Calu3 (cell line): ENCODE measurements around the gene ST8SIA5. TPM values are rescaled to one million over a fixed set of nuclear protein-coding genes. Genes with fewer than 3 reads are reported as not detected.

Experiments used
- BruUV-seq: library from RNA; stranded (reverse); fragments of 400-500 nt; replicated peaks from 2 replicates; lab custom pipeline; 2021; lab: Mats Ljungman, UMichigan
- CTCF ChIA-PET: fragments of 300-600 bp; sonication (Branson Sonifier 250); formaldehyde crosslinking; loops from one replicate; lab custom pipeline; 2022; ENCODE audit warnings: antibody characterized with exemption; lab: Charles Lee
- DNase-seq: peaks from one replicate; pipeline ENCODE4 v3.0.0; 2022
- H3K27ac Mint-ChIP-seq: one replicate; pipeline ENCODE4 v1.8.0; 2022; ENCODE audit warnings: mixed read lengths; ENCODE audit not compliant: unreplicated experiment
- H3K27me3 Mint-ChIP-seq: one replicate; pipeline ENCODE4 v1.8.0; 2022; ENCODE audit warnings: mixed read lengths; ENCODE audit not compliant: unreplicated experiment
- H3K36me3 Mint-ChIP-seq: one replicate; pipeline ENCODE4 v1.8.0; 2022; ENCODE audit warnings: mild to moderate bottlenecking, moderate library complexity, mixed read lengths; ENCODE audit not compliant: insufficient read depth, unreplicated experiment
- H3K4me1 Mint-ChIP-seq: one replicate; pipeline ENCODE4 v1.8.0; 2022; ENCODE audit warnings: mild to moderate bottlenecking, low read depth, mixed read lengths; ENCODE audit not compliant: unreplicated experiment
- H3K4me3 Mint-ChIP-seq: one replicate; pipeline ENCODE4 v1.8.0; 2022; ENCODE audit warnings: mild to moderate bottlenecking, low read depth, moderate library complexity, mixed read lengths; ENCODE audit not compliant: unreplicated experiment
- H3K9me3 Mint-ChIP-seq: one replicate; pipeline ENCODE4 v1.8.0; 2022; ENCODE audit warnings: low read depth, mixed read lengths; ENCODE audit not compliant: unreplicated experiment
- CTCF ChIP-seq: fragments of 200-600 bp; IDR thresholded peaks from one replicate; pipeline ENCODE4 v1.8.0; 2022; ENCODE audit warnings: antibody characterized with exemption; ENCODE audit not compliant: unreplicated experiment
- intact Hi-C: fragments of 100-400 bp; cut with micrococcal nuclease; formaldehyde crosslinking; loops from one replicate; pipeline ENCODE4 v1.10.0; 2022; ENCODE audit not compliant: unreplicated experiment
- total RNA-seq: library from RNA; stranded (reverse); gene quantifications from 2 replicates; pipeline ENCODE4 v1.2.3, GENCODE V29; 2022

ST8SIA5 gene
- total RNA-seq, 1 experiment from 2014 or later: not detected

- TF ChIP-seq CTCF: no peak
- no peak overlapping the region for H3K4me3 Mint-ChIP-seq
- no peaks in the 10 kb centered on the region for H3K4me1 Mint-ChIP-seq
- no peak overlapping the region for H3K27ac Mint-ChIP-seq
- no peaks in the 10 kb centered on the region for H3K36me3 Mint-ChIP-seq
- peaks cover 5% of the 10 kb centered on the region for H3K9me3 Mint-ChIP-seq
- DNase-seq: no peak
- CTCF ChIA-PET: interaction anchor here (0.6 kb wide), 1 partner anchor 458 kb away, joined by 6 read pairs; no protein-coding TSS in a partner anchor
- H3K27me3 Mint-ChIP-seq: no peaks in the 10 kb centered on the region
- BruUV-seq: no TSS peak
- intact Hi-C loops: no loop called here
Measured at GRCh38 chr18:46787674-46788073, 30.8 kb upstream of the ST8SIA5 start.

GRCh38 chr18:46772357-46772756 is 15.5 kb upstream of the ST8SIA5 start:
- H3K27ac Mint-ChIP-seq: no peak overlapping the region
- H3K4me1 Mint-ChIP-seq: no peaks in the 10 kb centered on the region
- CTCF ChIA-PET: no interaction called here
- no TSS peak for BruUV-seq
- no peak for DNase-seq
- intact Hi-C loops: no loop called here
- H3K27me3 Mint-ChIP-seq: peaks cover under 1% of the 10 kb centered on the region
- TF ChIP-seq CTCF: no peak
- H3K4me3 Mint-ChIP-seq: no peak overlapping the region
- H3K36me3 Mint-ChIP-seq: no peaks in the 10 kb centered on the region
- H3K9me3 Mint-ChIP-seq: no peaks in the 10 kb centered on the region

- no peaks in the 10 kb centered on the region for H3K9me3 Mint-ChIP-seq
- CTCF ChIA-PET: no interaction called here
- no peak overlapping the region for H3K4me3 Mint-ChIP-seq
- BruUV-seq: no TSS peak
- H3K27ac Mint-ChIP-seq: no peak overlapping the region
- no peaks in the 10 kb centered on the region for H3K36me3 Mint-ChIP-seq
- DNase-seq: no peak
- no peaks in the 10 kb centered on the region for H3K4me1 Mint-ChIP-seq
- peaks cover 13% of the 10 kb centered on the region for H3K27me3 Mint-ChIP-seq
- intact Hi-C loops: no loop called here
- no peak for TF ChIP-seq CTCF
Measured at GRCh38 chr18:46771141-46771540, 14.3 kb upstream of the ST8SIA5 start.

GRCh38 chr18:46770708-46771107 is 13.9 kb upstream of the ST8SIA5 start:
- Mint-ChIP-seq H3K36me3 (no peaks in the 10 kb centered on the region), H3K4me1 (no peaks in the 10 kb centered on the region), H3K9me3 (no peaks in the 10 kb centered on the region), H3K4me3 (no peak overlapping the region), H3K27me3 (peaks cover 17% of the 10 kb centered on the region), H3K27ac (no peak overlapping the region)
- no peak for TF ChIP-seq CTCF
- BruUV-seq: no TSS peak
- DNase-seq: no peak
- intact Hi-C loops: no loop called here
- CTCF ChIA-PET: no interaction called here
